Hepatic stellate cell (primary cell): ENCODE data around the gene ZNF396.

Source experiments
- DNase-seq: peaks from one replicate; pipeline ENCODE4 v3.0.0; 2011; ENCODE audit warnings: low spot score

The ZNF396 gene

GRCh38 chr18:35376742-35377695 lies at the start of gene ZNF396:
ZNF396 (minus strand) TSS chr18:35377337; CDS start chr18:35374292, 3,045 bp downstream.
- DNase-seq = peak; percentile 83

DNA sequence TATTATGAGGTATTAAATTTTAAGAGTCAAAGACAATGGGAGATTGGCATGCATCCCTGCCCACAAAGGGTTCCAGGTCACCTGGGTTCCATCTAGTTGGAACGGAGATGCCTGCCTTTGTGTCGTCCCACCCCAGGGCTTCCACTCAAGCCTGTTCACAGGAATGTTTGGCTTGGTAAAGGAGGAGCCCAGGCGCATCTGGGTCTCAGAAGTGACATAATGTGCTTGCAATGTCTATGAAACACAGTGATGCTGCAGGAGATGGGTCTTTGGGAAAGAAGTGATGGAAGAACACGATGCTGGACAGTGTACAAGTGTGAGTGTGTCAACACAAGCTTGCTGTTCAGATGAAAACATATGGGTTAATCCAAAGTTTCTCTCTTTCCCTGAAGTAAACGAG lies 49.6 kb upstream of the ZNF396 start:
- DNase-seq = no peak

DNA sequence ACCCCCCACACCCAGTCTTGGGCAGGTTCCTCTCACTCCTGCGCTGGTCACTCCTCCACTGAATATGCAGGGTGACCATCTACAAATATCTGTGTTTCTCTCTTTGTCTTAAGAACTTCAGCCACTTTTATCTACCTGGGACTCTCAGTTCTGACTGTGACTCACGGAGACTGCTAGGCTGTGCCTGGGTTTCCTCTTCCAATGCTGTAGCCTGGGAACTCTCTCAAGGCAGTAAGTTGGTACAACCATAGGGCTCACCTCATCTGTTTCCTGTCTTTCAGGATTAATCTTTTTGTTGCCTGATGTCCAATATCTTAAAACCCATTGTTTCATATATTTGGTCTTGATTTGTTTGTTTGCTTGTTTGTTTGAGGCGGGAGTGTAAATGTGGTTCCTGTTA lies 47.2 kb upstream of the ZNF396 start:
- no peak for DNase-seq

DNA sequence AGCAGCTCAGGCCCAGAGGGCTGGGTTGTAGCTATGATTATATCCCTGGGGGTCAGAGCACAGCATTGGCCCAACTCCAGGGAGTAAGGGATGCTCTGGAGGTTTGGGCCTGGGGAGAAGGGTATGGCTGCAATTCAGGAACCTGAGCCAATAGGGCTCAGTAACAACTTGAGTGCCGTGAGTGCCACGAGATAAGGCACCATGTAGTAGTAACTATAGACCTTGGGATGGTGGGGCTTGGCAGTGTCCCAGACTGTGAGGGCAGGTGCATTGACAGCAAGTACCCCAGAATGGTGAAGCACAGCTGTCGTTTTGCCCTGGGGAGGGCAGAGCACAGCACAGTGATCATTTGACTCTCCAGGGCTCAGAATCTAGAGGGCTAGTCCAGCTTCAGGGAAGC lies 45.1 kb upstream of the ZNF396 start:
- no peak for DNase-seq

- no peak for DNase-seq
These were observed 41.5 kb upstream of the ZNF396 start for GRCh38 chr18:35418610-35419009.

DNA sequence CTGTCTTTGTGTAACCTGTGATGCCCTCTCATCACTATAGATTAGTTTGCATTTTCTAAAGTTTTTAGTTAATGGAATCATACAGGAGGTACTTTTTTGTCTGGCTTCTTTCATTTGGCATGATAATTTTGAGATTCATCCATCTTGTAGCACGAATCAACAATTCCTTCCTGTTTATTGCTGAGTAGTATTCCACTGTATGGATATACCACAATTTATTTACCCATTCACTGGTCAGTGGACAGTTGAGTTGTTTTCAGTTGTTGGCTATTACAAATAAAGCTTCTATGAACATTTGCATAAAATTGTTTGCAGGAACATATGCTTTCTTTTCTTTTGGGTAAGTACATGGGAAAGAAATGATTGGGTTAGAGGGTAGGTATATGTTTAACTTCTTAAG lies 40.1 kb upstream of the ZNF396 start:
- DNase-seq = no peak

- DNase-seq = no peak
These were observed 38.5 kb upstream of the ZNF396 start for GRCh38 chr18:35415511-35416073.

DNA sequence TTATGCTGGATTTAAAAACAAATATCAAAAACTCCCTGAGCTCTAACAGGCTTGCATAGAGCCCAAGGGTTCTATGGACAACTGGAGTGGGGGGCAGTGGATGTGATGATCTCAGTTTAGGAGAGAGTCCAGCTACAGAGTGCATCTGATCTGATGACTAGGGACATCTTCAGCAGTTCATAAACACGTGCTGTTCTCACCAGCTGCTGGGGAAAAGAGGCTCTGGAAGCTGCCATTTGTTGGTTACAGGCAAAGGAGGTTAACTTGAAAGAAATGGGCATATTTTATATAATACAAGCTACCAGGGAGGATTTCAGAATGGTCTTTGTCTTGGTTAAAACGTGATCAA lies 36.0 kb upstream of the ZNF396 start:
- no peak for DNase-seq

GRCh38 chr18:35411625-35412351 lies 34.7 kb upstream of the ZNF396 start:
- DNase-seq = no peak

GRCh38 chr18:35410561-35410960 lies 33.4 kb upstream of the ZNF396 start:
- no peak for DNase-seq

GRCh38 chr18:35409911-35410310 lies 32.8 kb upstream of the ZNF396 start:
- no peak for DNase-seq

GRCh38 chr18:35408843-35409261 lies 31.7 kb upstream of the ZNF396 start:
- no peak for DNase-seq

- peak; percentile 48 for DNase-seq
These were observed 30.8 kb upstream of the ZNF396 start for GRCh38 chr18:35407871-35408481.

DNA sequence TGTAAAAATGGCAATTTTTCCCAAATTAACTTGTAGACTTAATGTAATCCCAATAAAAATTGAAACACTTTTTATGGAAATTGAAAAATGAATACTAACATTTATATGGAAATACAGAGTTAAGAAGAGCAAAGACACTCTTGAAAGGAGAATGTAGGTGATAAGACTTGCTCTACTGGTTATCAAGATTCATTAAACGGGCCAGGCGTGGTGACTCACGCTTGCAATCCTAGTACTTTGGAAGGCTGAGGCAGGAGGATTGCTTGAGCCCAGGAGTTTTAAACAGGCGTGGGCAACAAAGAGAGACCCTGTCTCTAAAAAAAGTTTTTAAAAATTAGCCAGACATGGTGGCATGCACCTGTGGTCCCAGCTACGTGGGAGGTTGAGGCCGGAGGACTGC lies 29.5 kb upstream of the ZNF396 start:
- no peak for DNase-seq

- no peak for DNase-seq
These were observed 20.8 kb upstream of the ZNF396 start for GRCh38 chr18:35397976-35398375.

DNA sequence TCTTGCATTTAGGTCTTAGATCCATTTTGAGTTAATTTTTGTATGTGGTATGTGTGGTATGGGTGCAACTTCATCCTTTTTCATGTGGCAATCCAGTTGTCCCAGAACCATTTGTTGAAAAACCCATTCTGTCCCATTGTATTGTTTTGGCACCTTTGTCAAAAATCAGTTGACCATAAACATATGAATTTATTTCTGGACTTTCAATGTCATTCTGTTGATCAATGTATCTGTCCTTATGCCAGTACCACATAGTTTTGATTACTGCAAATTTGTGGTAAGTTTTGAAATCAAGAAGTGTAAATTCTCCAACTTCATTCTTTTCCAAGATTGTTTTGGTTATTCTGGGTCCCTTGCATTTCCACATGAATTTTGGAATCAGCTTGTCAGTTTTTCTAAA lies 16.6 kb upstream of the ZNF396 start:
- DNase-seq = no peak

- no peak for DNase-seq
These were observed 15.2 kb upstream of the ZNF396 start for GRCh38 chr18:35392375-35392774.

DNA sequence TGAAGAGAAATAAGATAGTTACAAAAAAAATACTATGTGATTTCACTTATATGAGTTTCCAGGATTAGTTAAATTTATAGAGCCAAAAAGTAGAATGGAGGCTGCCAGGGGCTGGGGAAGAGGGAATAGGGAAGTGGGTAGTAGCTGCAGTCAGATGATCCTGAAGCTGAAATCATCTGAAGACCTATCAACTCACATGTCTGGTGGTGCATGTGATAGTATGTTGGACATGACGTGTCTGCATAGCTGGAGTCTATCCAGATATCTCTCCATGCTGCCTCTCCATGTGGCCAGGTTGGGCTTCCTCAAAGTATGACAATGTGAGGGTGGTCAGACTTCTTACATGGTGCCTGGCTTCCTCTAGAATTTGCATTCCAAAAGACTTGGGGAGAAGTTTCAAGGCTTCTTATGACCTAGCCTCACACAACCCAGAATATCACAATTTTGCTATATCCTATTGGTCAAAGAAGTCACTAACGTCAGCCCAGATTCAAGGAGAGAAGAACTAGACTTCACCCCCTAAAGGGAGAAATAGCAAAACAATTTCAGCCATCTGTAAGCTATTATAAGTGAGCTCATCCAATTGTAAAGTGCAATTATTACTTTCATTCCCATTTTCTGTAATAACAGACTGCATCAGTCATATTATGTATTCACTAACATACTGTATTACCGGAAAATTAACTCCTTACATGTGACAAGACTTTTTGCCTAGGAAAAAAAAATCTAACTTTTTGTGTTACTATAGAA lies 14.0 kb upstream of the ZNF396 start:
- DNase-seq = no peak

DNA sequence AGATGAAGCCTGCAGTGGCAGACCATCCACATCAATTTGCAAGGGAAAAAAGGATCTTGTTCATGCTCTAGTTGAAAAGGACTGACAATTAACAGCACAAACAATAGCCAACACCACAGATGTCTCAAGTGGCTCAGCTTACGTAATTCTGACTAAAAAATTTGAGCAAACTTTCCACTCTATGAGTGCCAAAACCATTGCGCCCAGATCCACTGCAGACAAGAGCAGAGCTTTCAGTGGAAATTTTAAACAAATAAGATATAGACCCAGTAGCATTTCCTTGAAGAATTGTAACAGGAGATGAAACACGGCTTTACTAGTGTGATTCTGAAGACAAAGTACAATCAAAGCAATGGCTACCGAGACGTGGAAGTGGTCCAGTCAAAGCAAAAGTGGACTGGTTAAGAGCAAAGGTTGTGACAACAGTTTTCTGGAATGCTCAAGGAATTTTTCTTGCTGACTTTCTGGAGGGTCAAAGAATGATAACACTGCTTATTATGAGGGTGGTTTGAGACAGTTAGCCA lies 12.0 kb upstream of the ZNF396 start:
- DNase-seq = peak; percentile 23

DNA sequence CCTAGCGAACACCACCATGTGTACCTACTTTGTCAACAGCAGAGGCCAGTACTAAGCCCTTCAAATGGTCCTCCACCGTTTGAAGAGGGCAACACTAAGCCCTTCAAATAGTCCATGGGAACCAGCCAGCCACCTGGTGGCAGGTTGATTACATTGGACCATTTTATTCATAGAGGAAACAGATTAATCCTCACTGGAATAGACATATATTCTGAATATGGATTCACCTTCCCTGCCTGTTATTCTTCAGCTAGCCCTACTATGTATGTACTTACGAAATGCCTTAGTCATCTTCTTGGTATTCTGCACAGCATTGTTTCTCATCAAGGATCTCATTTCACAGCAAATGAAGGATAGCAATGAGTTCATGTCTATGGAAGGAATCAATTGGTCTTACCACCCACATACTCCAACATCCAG lies 10.0 kb upstream of the ZNF396 start:
- DNase-seq = no peak

DNA sequence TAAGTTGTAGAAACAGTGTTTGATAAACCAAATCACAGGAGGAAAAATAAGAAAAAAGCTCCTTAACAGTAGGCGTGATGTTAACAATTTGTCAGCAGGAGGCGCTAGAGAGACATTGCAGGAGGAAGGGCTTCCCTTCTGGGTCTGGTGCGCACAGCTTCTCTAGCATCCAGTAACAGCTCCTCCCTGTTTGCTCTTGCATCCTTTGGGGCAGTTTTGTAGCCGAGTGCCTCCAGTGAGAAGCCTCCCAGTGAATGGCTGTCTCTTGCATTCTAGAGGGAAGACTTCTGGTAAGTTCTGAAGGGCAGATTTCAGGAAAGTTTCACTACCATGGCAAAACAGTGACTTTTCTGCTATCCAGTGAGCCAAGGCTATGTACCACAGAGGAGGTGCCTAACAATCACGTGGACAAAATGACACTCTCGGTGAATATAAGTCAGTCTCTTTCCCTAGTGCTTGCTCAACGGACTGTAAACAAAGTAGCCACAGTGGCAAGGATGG lies 9.5 kb upstream of the ZNF396 start:
- DNase-seq = peak; percentile 64
